ENCODE results near the gene FGFBP1. TPM values are rescaled to one million over a fixed set of nuclear protein-coding genes. Genes with fewer than 3 reads are reported as not detected.

Gene FGFBP1
- total RNA-seq, 1 donor from 2014 or later, result not detected

DNA sequence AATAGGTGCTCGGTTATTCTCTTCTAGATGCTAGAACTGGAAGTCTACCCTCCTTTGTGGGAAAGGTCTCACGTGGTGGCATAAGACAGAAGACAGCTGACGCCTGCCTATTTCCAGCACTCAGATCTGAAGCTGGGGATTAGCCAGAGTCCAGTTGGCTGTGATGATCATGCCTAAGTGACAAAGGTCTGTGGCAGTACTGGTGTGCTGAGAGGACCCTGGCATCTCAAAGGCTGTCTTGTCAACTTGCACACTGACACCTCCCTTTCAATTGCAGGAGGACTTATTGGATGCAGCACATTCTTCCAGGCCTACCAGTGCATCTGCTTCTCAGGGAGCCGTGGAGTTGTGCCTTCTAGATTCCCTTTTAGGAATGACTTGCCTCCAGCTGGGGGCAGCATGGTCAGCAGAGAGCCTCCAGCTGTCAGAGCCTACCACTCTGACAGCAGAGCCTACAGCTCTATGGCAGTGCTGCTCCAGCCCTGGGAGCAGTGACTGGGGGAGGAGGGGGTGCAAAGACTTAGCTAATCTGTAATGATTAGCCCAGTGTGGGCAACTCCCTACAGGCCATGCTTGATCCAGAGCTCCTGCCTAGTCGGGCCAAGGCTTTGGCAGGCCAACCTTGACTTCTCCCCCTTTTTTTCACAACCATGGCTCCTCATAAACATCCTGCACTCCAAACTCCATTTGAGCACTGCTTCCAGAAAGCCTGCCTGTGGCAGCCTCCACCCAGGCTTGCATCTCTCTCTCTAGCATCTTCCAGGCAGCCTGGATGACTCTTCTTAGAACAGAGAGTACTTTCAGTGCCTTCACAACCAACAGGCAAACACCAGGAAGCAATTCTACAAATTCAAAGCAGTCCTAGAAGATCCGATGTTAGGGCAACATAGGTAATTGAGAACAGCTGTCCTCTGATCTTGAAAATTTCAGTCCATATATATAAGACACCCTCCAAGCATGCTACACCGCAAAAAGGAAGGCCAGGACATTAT, 38.2 kb upstream of the FGFBP1 start:
- no peak for DNase-seq (ENCODE audit: low spot score)
- peaks cover 3% of the 10 kb centered on the region for H3K27me3 Mint-ChIP-seq (ENCODE audit: low read depth)
- no peak overlapping the region for H3K27ac Mint-ChIP-seq (ENCODE audit: unreplicated experiment)
- H3K4me3 Mint-ChIP-seq (ENCODE audit: unreplicated experiment), result no peak overlapping the region
- H3K36me3 Mint-ChIP-seq (ENCODE audit: low read depth), result no peaks in the 10 kb centered on the region
- H3K9me3 Mint-ChIP-seq (ENCODE audit: low read depth), result no peaks in the 10 kb centered on the region
- TF ChIP-seq, protein P1, sequence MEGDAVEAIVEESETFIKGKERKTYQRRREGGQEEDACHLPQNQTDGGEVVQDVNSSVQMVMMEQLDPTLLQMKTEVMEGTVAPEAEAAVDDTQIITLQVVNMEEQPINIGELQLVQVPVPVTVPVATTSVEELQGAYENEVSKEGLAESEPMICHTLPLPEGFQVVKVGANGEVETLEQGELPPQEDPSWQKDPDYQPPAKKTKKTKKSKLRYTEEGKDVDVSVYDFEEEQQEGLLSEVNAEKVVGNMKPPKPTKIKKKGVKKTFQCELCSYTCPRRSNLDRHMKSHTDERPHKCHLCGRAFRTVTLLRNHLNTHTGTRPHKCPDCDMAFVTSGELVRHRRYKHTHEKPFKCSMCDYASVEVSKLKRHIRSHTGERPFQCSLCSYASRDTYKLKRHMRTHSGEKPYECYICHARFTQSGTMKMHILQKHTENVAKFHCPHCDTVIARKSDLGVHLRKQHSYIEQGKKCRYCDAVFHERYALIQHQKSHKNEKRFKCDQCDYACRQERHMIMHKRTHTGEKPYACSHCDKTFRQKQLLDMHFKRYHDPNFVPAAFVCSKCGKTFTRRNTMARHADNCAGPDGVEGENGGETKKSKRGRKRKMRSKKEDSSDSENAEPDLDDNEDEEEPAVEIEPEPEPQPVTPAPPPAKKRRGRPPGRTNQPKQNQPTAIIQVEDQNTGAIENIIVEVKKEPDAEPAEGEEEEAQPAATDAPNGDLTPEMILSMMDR (IDR thresholded peaks at IDR 0.05), result peak; percentile 19
- no peaks in the 10 kb centered on the region for H3K4me1 Mint-ChIP-seq (ENCODE audit: low read depth)

DNA sequence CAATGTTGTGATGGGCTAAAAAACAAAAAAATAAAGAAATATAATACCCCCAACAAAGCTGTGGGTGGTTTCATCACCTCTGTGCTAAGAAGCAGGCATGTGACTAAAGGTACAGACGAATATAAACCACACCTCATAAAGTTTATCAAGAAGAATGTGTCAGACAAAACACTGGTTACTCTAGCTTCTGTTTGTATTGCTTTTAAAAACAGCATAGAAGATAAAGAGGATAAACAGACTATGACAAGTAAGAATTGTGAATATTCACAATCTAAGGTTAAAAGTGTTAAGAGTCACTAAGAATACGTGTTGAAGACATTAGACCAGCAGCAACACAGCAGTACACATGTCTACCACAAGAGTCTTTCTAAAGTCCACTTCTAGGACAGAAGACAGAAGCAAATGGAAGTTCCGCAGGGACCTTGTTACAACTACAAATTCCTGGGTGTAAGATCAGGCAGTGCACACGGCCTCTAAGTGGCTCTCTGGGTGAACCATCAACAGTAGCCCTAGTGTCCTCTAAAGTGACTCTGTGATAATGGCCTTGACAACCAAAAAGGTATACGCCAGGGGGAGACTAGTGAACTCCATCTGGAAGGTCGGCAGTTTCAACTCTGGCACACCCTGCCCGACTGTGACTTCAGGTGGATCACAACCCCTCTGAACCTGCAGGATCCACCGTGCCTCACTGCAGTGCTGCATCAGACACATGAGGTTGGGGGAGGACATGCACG, 32.7 kb upstream of the FGFBP1 start:
- no peaks in the 10 kb centered on the region for H3K4me1 Mint-ChIP-seq (ENCODE audit: low read depth)
- peaks cover 2% of the 10 kb centered on the region for H3K36me3 Mint-ChIP-seq (ENCODE audit: low read depth)
- no peak overlapping the region for H3K4me3 Mint-ChIP-seq (ENCODE audit: unreplicated experiment)
- H3K27ac Mint-ChIP-seq (ENCODE audit: unreplicated experiment), result no peak overlapping the region
- DNase-seq (ENCODE audit: low spot score), result no peak
- H3K9me3 Mint-ChIP-seq (ENCODE audit: low read depth), result peaks cover 6% of the 10 kb centered on the region
- H3K27me3 Mint-ChIP-seq (ENCODE audit: low read depth), result peaks cover 11% of the 10 kb centered on the region
- TF ChIP-seq, protein P1 (IDR thresholded peaks at IDR 0.05), result no peak

DNA sequence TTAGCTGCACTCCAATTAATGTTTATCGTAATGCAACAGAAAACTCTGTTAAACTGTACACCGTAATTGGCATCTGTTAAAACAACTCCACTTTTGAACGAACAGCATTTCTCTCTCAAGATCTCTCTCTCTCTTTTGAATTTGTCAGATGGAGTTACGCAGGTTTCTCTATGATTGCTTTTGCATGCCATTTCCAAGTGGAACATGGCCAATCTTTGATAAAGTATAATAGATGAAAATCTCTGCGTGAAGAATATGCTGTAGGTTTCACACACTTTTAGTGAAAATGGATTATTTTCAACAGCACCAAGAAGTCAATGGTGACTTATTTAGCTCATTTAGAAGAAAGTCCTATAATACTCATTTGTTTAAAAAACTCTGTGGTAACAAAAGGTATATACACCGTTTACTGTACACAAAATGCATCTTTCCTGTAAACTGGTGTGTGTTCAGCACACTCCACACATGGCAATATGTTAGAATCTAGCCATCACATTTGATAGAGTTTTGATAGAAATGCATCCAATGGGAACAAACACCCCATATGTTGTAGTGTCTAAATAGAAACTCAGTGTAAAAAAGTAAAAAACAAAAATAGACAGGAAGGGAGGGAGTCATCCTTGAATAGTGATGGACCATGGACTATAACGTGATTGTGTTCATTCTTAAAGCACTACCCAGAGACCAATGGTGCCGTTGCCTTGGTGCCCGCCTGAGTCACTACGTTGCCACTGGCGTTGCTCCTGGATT, 30.2 kb upstream of the FGFBP1 start:
- no peaks in the 10 kb centered on the region for H3K4me1 Mint-ChIP-seq (ENCODE audit: low read depth)
- H3K27ac Mint-ChIP-seq (ENCODE audit: unreplicated experiment), result no peak overlapping the region
- H3K36me3 Mint-ChIP-seq (ENCODE audit: low read depth), result peaks cover 6% of the 10 kb centered on the region
- DNase-seq (ENCODE audit: low spot score), result no peak
- TF ChIP-seq, protein P1 (IDR thresholded peaks at IDR 0.05), result no peak
- no peak overlapping the region for H3K4me3 Mint-ChIP-seq (ENCODE audit: unreplicated experiment)
- peaks cover 10% of the 10 kb centered on the region for H3K9me3 Mint-ChIP-seq (ENCODE audit: low read depth)
- H3K27me3 Mint-ChIP-seq (ENCODE audit: low read depth), result peaks cover 14% of the 10 kb centered on the region

DNA sequence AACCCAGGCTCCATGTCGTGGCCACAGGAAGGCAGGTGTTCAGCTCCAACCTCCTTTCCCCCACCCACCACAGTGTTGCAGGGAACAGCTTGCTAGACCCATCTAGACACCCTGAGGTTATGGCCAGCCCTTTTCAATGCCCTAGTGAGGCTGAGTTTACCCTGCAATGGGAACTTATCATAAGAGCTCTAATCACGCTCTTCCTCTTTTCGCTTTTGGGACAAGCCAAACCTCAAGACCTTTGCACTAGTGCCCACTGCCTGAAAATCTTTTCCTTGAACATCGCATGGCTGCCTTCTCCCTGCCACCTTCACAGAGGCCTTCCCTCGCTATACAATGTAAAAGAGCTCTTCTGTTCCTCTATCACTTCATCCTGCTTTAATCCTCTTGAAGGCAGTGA, 26.8 kb upstream of the FGFBP1 start:
- Mint-ChIP-seq H3K27ac (ENCODE audit: unreplicated experiment) (no peak overlapping the region), H3K27me3 (ENCODE audit: low read depth) (peaks cover 18% of the 10 kb centered on the region), H3K4me1 (ENCODE audit: low read depth) (peaks cover 8% of the 10 kb centered on the region), H3K4me3 (ENCODE audit: unreplicated experiment) (no peak overlapping the region), H3K36me3 (ENCODE audit: low read depth) (peaks cover 6% of the 10 kb centered on the region), H3K9me3 (ENCODE audit: low read depth) (peaks cover 10% of the 10 kb centered on the region)
- no peak for DNase-seq (ENCODE audit: low spot score)
- TF ChIP-seq, protein P1 (IDR thresholded peaks at IDR 0.05), result no peak

DNA sequence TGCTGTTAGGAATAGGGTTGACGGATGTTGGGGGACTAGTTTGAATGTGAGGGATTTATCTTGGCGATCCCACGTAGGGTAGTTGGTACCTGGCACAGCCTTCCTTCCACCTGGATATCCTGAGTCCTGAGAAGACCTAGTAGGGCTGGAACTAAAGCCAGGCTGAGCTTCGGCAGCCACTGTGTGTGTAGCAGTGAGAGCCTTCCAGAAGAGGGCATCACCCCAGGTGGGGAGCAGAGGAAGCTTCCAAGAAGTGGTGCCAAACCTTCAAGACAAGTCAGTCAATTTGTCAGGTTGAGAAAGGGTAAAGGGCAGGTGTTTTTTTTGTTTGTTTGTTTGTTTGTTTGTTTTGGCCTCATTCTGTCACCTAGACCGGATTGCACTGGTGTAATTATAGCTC, 25.6 kb upstream of the FGFBP1 start:
- DNase-seq (ENCODE audit: low spot score), result no peak
- H3K4me1 Mint-ChIP-seq (ENCODE audit: low read depth), result peaks cover 8% of the 10 kb centered on the region
- TF ChIP-seq, protein P1 (IDR thresholded peaks at IDR 0.05), result no peak
- no peak overlapping the region for H3K4me3 Mint-ChIP-seq (ENCODE audit: unreplicated experiment)
- no peak overlapping the region for H3K27ac Mint-ChIP-seq (ENCODE audit: unreplicated experiment)
- peaks cover 6% of the 10 kb centered on the region for H3K36me3 Mint-ChIP-seq (ENCODE audit: low read depth)
- H3K27me3 Mint-ChIP-seq (ENCODE audit: low read depth), result peaks cover 19% of the 10 kb centered on the region
- peaks cover 10% of the 10 kb centered on the region for H3K9me3 Mint-ChIP-seq (ENCODE audit: low read depth)
